SK-N-SH (cell line): ENCODE results near the gene ZNF407.

Source experiments
- CTCF ChIP-seq: fragments of 200-600 bp; sonication (generic); IDR thresholded peaks from 2 replicates; pipeline ENCODE4 v1.6.1; 2017; ENCODE audit warnings: antibody characterized with exemption, mild to moderate bottlenecking, moderate library complexity
- ELF1 ChIP-seq: IDR thresholded peaks from 2 replicates; pipeline ENCODE4 v1.4.0; 2012
- EP300 ChIP-seq, 2 experiments: IDR thresholded peaks; 2 replicates each; pipeline versions ENCODE4 v1.4.0 to v1.6.1; 2012; ENCODE audit warnings: borderline replicate concordance in 1 of 2, low read depth in 1 of 2, low read length in 1 of 2
- FOXJ3 ChIP-seq: sonication (generic); formaldehyde crosslinking; IDR thresholded peaks from 2 replicates; pipeline ENCODE4 v1.5.1; 2020; ENCODE audit warnings: mild to moderate bottlenecking, missing genetic modification reagents
- GATA2 ChIP-seq: sonication (generic); formaldehyde crosslinking; IDR thresholded peaks from 2 replicates; pipeline ENCODE4 v1.5.0; 2020; ENCODE audit warnings: mild to moderate bottlenecking, missing genetic modification reagents
- MAX ChIP-seq: IDR thresholded peaks from 2 replicates; pipeline ENCODE4 v1.4.0; 2012; ENCODE audit warnings: low read depth
- POLR2AphosphoS5 ChIP-seq: IDR thresholded peaks from 2 replicates; pipeline ENCODE4 v1.6.1; 2012; ENCODE audit warnings: low read depth, low read length
- RCOR1 ChIP-seq: fragments of 150-350 bp; IDR thresholded peaks from 2 replicates; pipeline ENCODE4 v1.6.1; 2017; ENCODE audit warnings: antibody characterized with exemption, low read length
- REST ChIP-seq: IDR thresholded peaks from 2 replicates; pipeline ENCODE4 v1.6.1; 2012; ENCODE audit warnings: mild to moderate bottlenecking, low read depth, low read length, moderate library complexity
- RXRA ChIP-seq: IDR thresholded peaks from 2 replicates; pipeline ENCODE4 v1.4.0; 2012; ENCODE audit warnings: low read depth, mild to moderate bottlenecking, borderline replicate concordance
- SIN3A ChIP-seq: IDR thresholded peaks from 2 replicates; pipeline ENCODE4 v1.6.1; 2012; ENCODE audit warnings: low read depth, mild to moderate bottlenecking, low read length, moderate library complexity, borderline replicate concordance
- TCF12 ChIP-seq: IDR thresholded peaks from 2 replicates; pipeline ENCODE4 v1.4.0; 2012

GRCh38 chr18:75053028-75053629 is 455.5 kb downstream of the ZNF407 start:
- TF ChIP-seq RXRA, result no peak
- no peak for TF ChIP-seq CTCF
- no peak for TF ChIP-seq MAX
- no peak for TF ChIP-seq ELF1
- TF ChIP-seq POLR2AphosphoS5, result no peak
- no peak for TF ChIP-seq REST
- no peak for TF ChIP-seq RCOR1
- no peak for TF ChIP-seq EP300 (IDR thresholded peaks at IDR 0.05; ENCODE audit: borderline replicate concordance in 1 of 2, low read depth in 1 of 2, low read length in 1 of 2)
- TF ChIP-seq SIN3A, result no peak
- TF ChIP-seq FOXJ3 (CRISPR knock-in tag), result no peak
- TF ChIP-seq TCF12, result no peak
- no peak for TF ChIP-seq GATA2 (CRISPR knock-in tag)
